Colonic mucosa (tissue), 4 donors: ENCODE data around the gene ABCC2. TPM values are rescaled to one million over a fixed set of nuclear protein-coding genes. Genes with fewer than 3 reads are reported as not detected.

Source experiments
- DNase-seq: peaks from one replicate; pipeline ENCODE4 v3.0.0-alpha.2; 2020
- H3K27ac ChIP-seq: fragments of 200-600 bp; one replicate; pipeline ENCODE4 v1.8.0; 2021
- H3K27me3 ChIP-seq: fragments of 200-600 bp; one replicate; pipeline ENCODE4 v1.8.0; 2021
- H3K36me3 ChIP-seq: fragments of 200-600 bp; one replicate; pipeline ENCODE4 v1.8.0; 2021
- H3K4me1 ChIP-seq: fragments of 200-600 bp; one replicate; pipeline ENCODE4 v1.8.0; 2021; ENCODE audit warnings: mild to moderate bottlenecking
- H3K4me3 ChIP-seq: fragments of 200-600 bp; one replicate; pipeline ENCODE4 v1.8.0; 2021
- H3K9ac ChIP-seq, 2 donors: one replicate each; pipeline ENCODE4 v1.7.0; 2013; ENCODE audit warnings: control low read depth in 2 of 2, low read depth in 2 of 2, low read length in 2 of 2
- H3K9me3 ChIP-seq: fragments of 200-600 bp; one replicate; pipeline ENCODE4 v1.8.0; 2021
- CTCF ChIP-seq: fragments of 200-600 bp; IDR thresholded peaks from one replicate; pipeline ENCODE4 v1.8.0; 2022; ENCODE audit warnings: antibody characterized with exemption, mild to moderate bottlenecking
- intact Hi-C: fragments of 100-400 bp; cut with DNase I; formaldehyde crosslinking; loops from one replicate; pipeline ENCODE4 v1.14.1; 2022
- total RNA-seq, 2 donors: library from RNA; stranded (reverse); fragmentation: NEBNext Ultra II Directional in 1 of 2; extraction: Animal tissue kit (Norgen Biotek cat#: 25700) in 1 of 2; gene quantifications; one replicate each; pipeline ENCODE4 v1.2.1, GENCODE V29; 2021
- donor health status: healthy.
- donor health status: DM: no; HTN: no; CAD: no.
- donor health status: DM: no; HTN: no; CAD: no.

The ABCC2 gene
- total RNA-seq, 2 donors from 2014 or later: 0.45 to 0.72 TPM

GRCh38 chr10:99827936-99828335 lies 45.5 kb downstream of the ABCC2 start:
- Histone ChIP-seq H3K36me3 (no peaks in the 10 kb centered on the region), H3K4me3 (no peak overlapping the region), H3K27me3 (no peaks in the 10 kb centered on the region), H3K9me3 (no peaks in the 10 kb centered on the region), H3K9ac (no peak overlapping the region), H3K4me1 (no peaks in the 10 kb centered on the region), H3K27ac (no peak overlapping the region)
- DNase-seq: no peak
- no peak for TF ChIP-seq CTCF
- intact Hi-C loops: no loop called here

- H3K9me3 ChIP-seq: no peaks in the 10 kb centered on the region
- H3K9ac ChIP-seq: no peak overlapping the region
- intact Hi-C loops: no loop called here
- TF ChIP-seq CTCF: no peak
- H3K27me3 ChIP-seq: no peaks in the 10 kb centered on the region
- no peak for DNase-seq
- no peaks in the 10 kb centered on the region for H3K4me1 ChIP-seq
- H3K4me3 ChIP-seq: no peak overlapping the region
- no peak overlapping the region for H3K27ac ChIP-seq
- no peaks in the 10 kb centered on the region for H3K36me3 ChIP-seq
These were observed 46.0 kb downstream of the ABCC2 start for GRCh38 chr10:99828464-99828863.

DNA sequence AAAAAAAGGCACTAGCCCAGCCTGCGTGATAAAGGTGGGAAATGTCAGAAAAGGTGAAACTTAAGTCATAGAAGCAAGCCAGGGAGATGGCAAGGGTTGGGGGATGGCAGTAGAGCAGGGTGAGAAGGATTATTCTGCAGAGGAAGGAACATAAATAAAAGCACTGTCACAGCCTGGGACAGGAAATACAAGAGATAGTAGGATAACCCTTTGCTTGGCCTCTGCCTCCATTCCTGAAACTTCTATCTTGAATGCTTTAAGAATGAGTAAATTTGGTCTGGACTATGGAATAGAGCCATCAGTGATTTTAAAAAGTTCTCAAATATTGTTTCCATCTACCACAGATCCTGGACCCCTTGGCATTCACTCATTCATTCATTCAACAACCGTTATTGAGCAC lies 50.0 kb downstream of the ABCC2 start:
- Histone ChIP-seq H3K27me3 (no peaks in the 10 kb centered on the region), H3K4me1 (no peaks in the 10 kb centered on the region), H3K4me3 (no peak overlapping the region), H3K36me3 (no peaks in the 10 kb centered on the region), H3K27ac (no peak overlapping the region), H3K9me3 (no peaks in the 10 kb centered on the region), H3K9ac (no peak overlapping the region)
- intact Hi-C loops: no loop called here
- no peak for DNase-seq
- no peak for TF ChIP-seq CTCF

DNA sequence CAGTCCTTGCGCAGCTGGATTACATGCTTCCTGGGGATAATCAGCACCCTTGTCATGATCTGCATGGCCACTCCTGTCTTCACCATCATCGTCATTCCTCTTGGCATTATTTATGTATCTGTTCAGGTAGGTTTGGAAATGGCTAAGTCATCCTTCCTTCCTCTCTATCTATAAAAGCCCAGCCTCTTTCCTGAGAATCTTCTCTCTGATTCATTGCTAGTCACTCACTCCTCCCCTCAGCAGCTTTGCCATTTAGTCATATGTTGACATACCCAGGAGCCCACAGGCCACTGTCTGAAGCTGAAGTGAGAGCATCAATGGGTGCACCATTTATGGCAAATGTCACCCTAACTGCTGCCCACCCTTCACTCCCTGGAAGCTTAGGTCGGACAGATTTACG lies 52.0 kb downstream of the ABCC2 start:
- Histone ChIP-seq H3K9me3 (no peaks in the 10 kb centered on the region), H3K36me3 (no peaks in the 10 kb centered on the region), H3K4me3 (no peak overlapping the region), H3K4me1 (no peaks in the 10 kb centered on the region), H3K27me3 (no peaks in the 10 kb centered on the region), H3K27ac (no peak overlapping the region), H3K9ac (no peak overlapping the region)
- intact Hi-C loops: no loop called here
- no peak for TF ChIP-seq CTCF
- no peak for DNase-seq

- intact Hi-C loops: no loop called here
- H3K4me1 ChIP-seq: no peaks in the 10 kb centered on the region
These were observed 53.5 kb downstream of the ABCC2 start for GRCh38 chr10:99835947-99836346.

More at GRCh38 chr10:99835947-99836346, 53.5 kb downstream of the ABCC2 start:
- no peak overlapping the region for H3K4me3 ChIP-seq
- no peaks in the 10 kb centered on the region for H3K36me3 ChIP-seq
- TF ChIP-seq CTCF: no peak
- H3K27me3 ChIP-seq: no peaks in the 10 kb centered on the region
- DNase-seq: no peak
- H3K9ac ChIP-seq: no peak overlapping the region
- H3K27ac ChIP-seq: no peak overlapping the region
- no peaks in the 10 kb centered on the region for H3K9me3 ChIP-seq
